NOMO-1 treated with DMSO at 0.1 percent for 48 hours (cell line): Measurements from ENCODE around the gene FAM131A.
"Not testable (repeated sequence)": the region's sequence is repeated elsewhere in the genome, so short reads cannot be mapped to it uniquely, and the experiment has no call there.

Experiments
- DNase-seq: peaks from one replicate; lab custom pipeline; 2025; ENCODE audit not compliant: unreplicated experiment; lab: John Stamatoyannopoulos, UW

Gene FAM131A

DNA sequence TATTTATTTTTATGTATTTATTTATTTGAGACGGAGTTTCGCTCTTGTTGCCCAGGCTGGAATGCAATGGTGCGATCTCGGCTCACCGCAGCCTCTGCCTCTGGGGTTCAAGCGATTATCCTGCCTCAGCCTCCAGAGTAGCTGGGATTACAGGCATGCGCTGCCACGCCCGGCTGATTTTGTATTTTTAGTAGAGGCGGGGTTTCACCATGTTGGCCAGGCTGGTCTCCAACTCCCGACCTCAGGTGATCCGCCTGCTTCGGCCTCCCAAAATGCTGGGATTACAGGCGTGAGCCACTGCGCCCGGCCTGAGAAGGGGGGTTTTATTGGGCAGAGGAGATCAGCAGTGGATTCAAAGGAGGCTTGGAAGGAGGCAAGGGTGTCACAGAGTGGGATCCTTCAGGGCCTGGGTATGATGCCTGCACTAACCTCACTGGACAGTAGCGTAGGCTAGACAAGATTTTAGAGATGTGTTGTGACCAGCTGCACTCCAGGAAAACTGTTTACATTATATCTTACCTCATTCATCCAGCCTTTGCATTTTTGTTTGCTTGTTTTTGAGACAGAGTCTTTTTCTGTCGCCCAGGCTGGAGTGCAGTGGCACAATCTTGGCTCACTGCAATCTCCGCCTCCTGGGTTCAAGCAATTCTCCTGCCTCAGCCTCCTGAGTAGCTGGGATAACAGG lies 2.2 kb downstream of the FAM131A start:
- not testable (repeated sequence) for DNase-seq

DNA sequence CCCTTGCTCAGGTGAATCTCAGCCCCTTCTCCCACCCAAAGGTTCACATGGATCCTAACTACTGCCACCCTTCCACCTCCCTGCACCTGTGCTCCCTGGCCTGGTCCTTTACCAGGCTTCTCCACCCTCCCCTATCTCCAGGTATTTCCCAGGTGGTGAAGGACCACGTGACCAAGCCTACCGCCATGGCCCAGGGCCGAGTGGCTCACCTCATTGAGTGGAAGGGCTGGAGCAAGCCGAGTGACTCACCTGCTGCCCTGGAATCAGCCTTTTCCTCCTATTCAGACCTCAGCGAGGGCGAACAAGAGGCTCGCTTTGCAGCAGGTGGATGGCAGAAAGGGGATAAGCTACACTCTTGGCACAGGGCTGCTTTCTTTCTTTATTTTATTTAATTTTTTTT lies 4.5 kb downstream of the FAM131A start:
- DNase-seq = no peak

DNA sequence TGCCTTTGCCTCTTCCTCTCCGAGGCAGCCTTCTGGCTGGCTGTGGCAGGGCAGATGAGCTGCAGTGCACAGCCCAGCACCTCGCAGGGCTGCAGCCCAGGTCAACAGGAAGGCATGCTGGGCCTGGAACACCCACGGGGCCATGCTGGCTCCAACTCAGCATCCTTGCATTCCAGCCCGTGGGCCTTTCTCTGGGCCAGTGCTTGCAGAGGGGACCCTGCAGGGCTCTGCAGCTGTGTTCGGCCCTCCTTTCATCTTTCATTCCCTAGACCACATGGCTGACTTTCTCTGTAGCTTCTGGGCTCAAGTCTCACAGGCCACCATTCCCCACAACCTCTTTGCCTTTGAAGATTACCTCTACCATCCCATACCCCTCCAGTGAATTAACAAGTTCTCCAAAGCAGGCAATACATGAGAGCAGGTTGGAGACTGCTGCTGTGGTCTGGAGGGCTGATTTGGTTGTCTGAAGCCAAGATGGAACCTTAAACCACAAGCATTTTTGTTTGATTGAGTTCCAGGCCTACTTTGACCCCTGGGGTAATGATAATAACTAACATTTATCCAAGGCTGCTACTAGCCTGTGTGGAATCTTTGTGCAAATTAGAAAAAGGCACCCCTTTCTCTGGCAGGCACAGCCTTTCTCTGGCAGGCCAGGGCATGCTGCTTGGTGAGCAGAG lies 5.9 kb downstream of the FAM131A start:
- no peak for DNase-seq

DNA sequence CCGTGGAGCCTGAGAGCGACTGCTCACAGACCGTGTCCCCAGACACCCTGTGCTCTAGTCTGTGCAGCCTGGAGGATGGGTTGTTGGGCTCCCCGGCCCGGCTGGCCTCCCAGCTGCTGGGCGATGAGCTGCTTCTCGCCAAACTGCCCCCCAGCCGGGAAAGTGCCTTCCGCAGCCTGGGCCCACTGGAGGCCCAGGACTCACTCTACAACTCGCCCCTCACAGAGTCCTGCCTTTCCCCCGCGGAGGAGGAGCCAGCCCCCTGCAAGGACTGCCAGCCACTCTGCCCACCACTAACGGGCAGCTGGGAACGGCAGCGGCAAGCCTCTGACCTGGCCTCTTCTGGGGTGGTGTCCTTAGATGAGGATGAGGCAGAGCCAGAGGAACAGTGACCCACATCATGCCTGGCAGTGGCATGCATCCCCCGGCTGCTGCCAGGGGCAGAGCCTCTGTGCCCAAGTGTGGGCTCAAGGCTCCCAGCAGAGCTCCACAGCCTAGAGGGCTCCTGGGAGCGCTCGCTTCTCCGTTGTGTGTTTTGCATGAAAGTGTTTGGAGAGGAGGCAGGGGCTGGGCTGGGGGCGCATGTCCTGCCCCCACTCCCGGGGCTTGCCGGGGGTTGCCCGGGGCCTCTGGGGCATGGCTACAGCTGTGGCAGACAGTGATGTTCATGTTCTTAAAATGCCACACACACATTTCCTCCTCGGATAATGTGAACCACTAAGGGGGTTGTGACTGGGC lies 7.3 kb downstream of the FAM131A start:
- no peak for DNase-seq

DNA sequence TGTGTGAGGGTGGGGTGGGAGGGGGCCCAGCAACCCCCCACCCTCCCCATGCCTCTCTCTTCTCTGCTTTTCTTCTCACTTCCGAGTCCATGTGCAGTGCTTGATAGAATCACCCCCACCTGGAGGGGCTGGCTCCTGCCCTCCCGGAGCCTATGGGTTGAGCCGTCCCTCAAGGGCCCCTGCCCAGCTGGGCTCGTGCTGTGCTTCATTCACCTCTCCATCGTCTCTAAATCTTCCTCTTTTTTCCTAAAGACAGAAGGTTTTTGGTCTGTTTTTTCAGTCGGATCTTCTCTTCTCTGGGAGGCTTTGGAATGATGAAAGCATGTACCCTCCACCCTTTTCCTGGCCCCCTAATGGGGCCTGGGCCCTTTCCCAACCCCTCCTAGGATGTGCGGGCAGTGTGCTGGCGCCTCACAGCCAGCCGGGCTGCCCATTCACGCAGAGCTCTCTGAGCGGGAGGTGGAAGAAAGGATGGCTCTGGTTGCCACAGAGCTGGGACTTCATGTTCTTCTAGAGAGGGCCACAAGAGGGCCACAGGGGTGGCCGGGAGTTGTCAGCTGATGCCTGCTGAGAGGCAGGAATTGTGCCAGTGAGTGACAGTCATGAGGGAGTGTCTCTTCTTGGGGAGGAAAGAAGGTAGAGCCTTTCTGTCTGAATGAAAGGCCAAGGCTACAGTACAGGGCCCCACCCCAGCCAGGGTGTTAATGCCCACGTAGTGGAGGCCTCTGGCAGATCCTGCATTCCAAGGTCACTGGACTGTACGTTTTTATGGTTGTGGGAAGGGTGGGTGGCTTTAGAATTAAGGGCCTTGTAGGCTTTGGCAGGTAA lies 8.1 kb downstream of the FAM131A start:
- DNase-seq = peak; percentile 19

DNA sequence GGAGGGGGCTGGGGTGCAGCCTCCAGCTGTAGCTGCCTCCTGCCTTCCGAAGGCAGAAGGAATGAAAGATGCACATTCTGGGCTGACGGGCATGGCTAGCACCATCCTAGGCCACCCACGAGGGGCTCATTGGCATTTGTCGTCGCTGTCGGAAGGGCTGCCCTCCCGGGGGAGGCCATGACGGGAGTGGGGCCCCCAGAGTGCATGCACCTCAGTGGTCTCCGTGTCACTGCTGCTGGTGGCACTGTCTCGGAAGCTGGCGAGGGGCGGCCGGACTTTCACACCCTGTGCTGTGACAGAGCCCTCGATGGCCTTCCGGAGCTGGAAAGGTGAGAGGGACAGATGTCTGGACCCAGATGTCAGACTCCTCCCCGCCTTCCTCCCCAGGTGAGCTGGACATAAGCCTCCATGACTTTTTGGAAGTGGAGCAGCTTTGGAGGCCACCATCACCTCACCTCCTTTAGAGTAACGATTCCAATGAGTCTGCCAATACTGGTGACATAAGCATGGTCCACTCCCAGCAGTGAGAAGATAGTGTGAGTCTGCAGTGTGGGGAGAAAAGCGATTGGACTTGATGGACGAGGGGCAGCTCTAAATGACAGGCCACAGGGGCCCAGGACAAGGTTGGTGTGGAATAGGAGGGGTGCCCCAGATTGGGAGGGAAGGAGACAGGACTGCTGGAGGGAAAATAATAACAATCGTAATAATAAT lies 9.2 kb downstream of the FAM131A start:
- DNase-seq = no peak

DNA sequence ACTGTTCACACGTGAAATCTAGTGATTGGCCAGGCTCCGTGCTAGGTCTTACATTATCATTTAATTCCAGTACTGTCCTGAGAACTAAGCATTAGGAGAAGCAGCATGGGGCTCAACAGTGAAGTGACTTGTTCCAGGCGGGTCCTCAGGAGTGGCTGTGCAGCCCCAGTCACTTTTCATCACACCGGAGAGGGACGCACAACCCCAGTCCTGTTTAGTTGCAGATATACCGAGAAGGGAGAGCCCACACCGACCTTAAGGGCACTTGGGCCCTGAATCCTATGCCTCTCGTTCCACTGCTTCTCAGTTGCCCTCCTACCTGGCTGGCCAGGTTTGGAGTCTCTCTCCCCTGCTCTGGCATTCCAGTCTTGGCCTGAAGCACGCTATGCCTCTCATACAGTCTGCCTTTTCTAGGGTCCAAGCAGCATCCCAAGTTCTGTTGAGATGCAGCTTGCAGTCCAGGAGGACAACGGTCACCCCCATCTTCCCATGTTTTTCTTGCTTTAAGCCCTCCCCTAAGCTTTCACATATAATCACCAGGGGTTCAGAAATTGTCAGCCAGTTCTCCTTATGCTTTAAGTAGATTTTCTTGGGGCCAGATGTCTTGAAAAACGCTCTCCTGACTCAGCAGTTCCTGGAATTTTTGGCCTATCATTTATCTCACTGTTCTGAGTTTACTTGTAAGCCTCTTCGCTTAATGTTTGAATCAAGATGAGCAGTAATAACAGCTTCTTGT lies 10.1 kb downstream of the FAM131A start:
- no peak for DNase-seq

DNA sequence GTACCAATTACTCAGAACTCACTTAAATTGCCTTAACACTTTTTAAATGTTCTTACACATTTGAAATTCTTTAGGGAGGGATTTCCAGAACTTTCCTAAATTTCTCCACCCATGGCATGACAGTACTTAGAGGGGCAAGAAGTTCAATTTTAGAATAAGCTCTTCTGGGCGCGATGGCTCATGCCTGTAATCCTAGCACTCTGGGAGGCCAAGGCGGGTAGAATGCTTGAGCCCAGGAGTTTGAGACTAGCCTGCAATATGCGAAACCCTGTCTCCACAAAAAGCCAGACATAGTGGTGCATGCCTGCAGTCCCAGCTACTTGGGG lies 10.6 kb downstream of the FAM131A start:
- DNase-seq = no peak

DNA sequence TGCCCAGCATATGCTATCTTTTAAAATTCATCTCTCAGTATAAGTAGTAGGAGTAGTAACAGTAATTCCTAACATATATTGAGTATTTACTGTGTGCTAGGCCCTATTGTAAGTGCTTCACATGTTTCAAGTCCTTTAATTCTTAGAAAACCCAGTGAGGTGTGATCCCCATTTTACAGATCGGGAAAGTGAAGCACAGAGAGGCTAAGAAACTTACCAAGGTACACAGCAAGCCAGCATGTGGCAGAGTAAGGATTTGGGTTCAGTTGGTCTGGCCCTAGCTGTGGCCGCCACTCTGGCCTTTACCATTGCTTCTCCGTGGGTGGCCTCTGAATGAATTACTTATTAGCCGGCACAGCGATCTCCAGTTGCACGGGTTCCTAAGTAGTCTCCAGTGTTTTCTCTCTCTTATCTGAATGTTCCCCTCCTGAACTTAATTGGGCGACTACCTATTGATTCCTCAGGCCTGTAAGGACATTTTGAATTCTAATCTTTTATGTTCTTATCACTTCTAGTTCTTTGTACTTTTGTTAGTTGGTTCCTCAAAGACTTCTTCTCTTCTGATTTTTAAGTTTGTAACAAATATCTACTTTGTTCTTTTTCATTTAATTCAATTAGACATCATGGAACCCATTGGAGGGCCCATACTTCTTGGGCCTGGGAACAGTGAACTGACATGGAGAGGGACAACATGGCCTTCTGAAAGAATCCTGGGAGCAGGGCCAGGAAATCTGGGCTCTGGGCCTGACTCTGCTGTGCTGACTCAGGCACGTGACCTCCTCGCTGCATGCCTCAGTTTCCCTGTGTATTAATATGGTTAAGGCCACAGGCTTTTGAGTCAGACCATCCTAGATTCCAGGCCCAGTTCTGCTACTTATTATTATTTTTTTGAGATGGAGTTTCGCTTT lies 12.4 kb downstream of the FAM131A start:
- no peak for DNase-seq

DNA sequence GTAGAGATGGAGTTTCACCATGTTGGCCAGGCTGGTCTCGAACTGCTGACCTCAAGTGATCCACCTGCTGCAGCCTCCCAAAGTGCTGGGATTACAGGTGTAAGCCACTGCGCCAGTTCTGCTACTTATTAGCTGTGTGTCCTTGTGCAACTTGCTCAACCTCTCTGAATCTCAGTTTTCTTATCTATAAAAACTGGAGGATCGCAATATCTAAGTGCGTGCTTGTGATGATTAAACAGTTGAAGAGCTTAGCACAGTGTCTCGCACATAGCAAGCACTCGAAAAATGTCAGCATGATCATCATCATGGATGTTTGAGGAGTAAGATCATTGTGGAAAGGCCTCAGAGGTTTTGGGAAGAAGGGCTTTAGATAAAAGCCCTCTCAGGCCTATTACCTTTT lies 13.2 kb downstream of the FAM131A start:
- no peak for DNase-seq

DNA sequence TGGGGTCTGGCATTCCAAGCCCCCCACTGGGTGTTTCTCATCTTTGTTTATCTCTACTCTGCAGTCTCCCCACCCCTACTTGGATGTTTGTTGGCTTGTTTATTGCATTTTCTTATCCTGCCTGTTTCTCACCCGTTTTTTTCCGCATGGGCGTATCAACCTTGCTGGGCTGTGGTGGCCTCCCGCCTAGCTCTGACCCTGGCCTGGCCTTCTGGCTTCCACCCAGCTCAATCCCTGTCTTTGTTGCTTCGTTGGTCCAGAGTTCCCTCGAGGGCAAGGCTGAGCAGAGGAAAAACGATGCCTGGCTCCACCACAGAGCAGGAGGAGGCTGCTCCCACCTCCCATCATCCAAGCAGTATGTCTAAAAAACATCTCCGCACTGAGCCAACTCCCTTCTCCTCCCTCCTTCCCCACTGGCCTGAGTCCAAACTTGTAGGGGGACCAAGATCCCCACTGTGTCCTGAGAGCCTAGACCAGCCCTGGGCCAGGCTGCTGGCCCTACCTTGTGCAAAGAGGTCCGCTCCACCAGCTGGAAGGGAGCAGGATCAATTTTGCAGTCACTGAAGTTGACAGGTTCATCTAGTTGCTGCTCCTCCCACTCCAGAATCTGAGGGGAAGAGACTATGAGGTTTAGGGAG lies 14.2 kb downstream of the FAM131A start:
- no peak for DNase-seq

DNA sequence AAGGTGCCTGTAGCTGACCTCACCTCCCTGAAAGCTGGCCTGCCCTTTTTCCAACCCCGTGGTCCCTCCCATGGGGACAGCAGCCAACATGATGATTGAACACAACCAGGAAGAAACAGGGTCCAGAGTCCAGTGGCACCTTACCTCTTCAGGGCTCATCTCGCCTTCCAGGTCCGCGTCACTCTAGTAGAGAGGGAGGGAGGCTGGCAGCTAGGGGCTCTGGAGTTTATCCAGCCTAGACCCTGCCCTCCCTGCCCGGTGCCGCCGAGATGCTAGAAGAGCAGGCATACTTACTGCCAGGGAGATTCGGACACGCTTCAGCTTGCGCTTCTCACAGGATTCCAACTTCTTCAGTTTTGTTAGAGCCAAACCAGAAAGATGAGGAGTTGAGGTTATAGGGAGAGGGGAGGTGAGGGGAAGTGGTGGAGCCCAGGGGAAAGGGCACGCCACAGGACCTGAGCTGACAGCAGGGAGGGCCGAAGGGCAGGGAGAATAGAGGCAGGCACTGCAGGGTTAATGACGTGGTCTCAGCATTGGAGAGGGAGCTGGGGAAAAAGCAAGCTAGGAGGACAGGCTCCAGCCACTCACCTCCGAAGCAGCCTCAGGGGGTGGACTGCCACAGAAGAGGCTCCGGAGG lies 14.9 kb downstream of the FAM131A start:
- no peak for DNase-seq

DNA sequence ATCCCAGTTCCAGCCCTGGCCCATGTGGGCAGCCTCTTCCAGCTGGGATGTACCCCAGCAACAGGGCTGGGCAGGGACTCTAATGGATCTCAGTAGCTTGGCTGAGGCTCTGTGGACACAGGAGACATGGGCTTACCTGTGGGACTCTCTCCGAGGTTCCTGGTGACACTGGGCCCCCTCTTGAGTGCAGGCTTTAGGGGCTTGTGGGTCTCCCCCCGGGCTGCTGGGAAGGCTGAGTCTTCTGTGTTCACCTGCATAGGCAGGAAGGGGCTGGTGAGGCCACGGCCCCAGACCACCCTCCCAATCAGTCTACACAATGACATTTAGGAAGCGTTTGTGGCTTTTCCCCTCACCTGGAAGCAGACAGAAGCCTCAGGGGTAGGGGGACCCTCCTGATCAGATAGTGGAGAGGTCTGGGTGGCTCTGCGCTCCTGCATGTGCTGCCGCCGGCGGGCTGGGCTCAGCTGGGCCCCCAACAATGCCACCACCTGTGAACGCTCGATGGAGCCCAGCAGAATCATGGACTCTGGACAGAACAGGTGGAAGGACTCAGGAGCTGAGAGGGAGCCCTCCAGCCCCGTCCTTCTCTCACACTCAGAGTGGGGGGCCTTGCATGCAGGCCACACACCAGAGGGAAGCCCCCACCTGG lies 15.6 kb downstream of the FAM131A start:
- DNase-seq = no peak

DNA sequence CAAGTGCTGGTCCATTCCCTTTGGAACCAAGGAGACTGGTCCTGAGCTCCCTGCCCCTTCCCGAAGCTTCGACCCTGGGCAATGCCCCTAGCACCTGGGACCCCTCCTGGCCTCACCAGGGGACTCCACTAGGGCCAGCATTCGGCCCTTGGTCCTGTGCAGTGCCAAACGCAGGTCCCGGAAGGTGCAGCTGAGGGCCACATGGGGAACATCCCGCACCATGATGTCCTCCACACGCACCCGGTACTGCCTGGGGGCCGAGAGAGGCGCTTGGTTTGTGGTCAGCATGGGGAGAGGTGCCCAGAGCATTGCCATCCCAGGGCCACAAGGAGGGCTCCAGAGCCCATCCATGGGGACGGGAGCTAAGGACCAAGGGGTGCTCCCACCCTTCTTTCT lies 16.1 kb downstream of the FAM131A start:
- DNase-seq = no peak

DNA sequence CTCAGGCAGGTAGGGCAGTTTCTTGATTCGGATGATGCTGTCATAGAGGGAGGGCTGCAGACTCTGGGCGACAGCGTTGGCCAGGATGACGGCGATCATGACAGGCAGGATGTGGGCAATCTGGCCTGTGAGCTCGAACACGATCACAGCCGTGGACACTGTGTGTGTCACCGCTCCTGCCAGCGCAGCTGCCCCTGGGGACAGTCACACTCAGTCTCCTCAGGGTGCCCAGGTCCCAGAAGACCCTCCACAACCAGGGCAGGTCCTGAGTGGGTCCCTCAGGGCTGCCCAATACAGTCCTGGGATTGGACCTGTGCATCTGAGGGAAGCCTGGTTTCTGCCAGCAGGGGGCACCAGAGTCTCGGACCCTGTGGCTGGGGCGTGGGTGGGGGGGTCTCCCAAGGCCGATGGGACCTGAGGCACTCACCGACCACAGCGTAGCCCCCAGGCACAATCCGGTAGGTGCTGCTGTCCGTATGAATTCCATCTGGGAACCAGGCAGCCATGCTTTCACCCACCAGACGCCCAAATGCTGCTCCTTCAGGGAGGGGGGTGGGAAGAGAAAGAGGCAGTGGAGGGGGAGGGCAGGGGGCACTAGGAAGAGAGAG lies 16.8 kb downstream of the FAM131A start:
- DNase-seq = no peak

DNA sequence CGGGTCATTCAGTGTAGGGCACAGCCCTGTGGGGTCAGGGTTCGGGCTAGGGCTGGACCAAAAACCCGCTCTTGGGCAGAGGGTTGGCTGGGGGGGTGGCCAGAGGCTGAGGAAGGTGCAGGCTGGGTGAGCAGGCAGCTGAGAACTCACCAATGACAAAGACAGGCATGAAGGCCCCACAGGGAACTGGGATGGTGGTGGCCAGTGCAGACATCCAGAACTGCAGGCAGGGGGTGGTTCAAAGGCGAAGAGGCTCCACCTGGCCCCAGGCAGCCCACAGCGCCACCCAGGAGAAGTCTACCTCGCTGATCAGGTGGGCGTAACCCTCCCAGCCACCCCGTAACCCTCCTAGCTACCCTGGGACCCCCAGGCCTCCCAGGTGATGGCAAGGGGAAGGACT lies 17.4 kb downstream of the FAM131A start:
- no peak for DNase-seq
